ENCODE measurements around the gene CTSE. TPM values are rescaled to one million over a fixed set of nuclear protein-coding genes. Genes with fewer than 3 reads are reported as not detected.
A peak's percentile ranks its signal among the peaks of the same experiment; 100 is the strongest.

CTSE gene
- total and polyA plus RNA-seq, 7 experiments from 2014 or later, result not detected

GRCh38 chr1:206049919-206050600 is 26.4 kb upstream of the CTSE start:
- DNase-seq (no peak), ATAC-seq (no peak)
- Mint-ChIP-seq H3K27me3 (peaks cover 0 to 14% (median 0%) of the 10 kb centered on the region in 5 donors), H3K4me1 (peaks cover 7 to 37% (median 18%) of the 10 kb centered on the region in 7 donors), H3K27ac (no peak overlapping the region), H3K4me3 (no peak overlapping the region), H3K9me3 (no peaks in the 10 kb centered on the region), H3K36me3 (peaks cover 0 to 2% (median 0%) of the 10 kb centered on the region in 5 donors)
- intact Hi-C loops (cut with micrococcal nuclease), result loop anchor here in 1 of 2 donors (10.0 kb wide), 1 partner anchor 365 kb away; no protein-coding TSS in a partner anchor
- Histone ChIP-seq H3K4me1 (ENCODE audit: control insufficient read depth in 2 of 2, insufficient read depth in 2 of 2, low read length in 2 of 2) (peaks cover 0 to 7% of the 10 kb centered on the region in 2 donors), H3K27me3 (ENCODE audit: control insufficient read depth in 2 of 2, insufficient read depth in 2 of 2, low read length in 2 of 2) (no peaks in the 10 kb centered on the region), H3K27ac (ENCODE audit: low read depth, low read length) (no peak overlapping the region), H3K9me3 (ENCODE audit: control insufficient read depth in 2 of 3, low read length in 3 of 3) (no peaks in the 10 kb centered on the region), H3K36me3 (ENCODE audit: control insufficient read depth in 2 of 3, insufficient read depth in 3 of 3, low read length in 3 of 3) (no peaks in the 10 kb centered on the region), H3K4me3 (ENCODE audit: low read length) (no peak overlapping the region)
- ChIA-PET CTCF (no interaction called here), POLR2A (no interaction called here)

DNA sequence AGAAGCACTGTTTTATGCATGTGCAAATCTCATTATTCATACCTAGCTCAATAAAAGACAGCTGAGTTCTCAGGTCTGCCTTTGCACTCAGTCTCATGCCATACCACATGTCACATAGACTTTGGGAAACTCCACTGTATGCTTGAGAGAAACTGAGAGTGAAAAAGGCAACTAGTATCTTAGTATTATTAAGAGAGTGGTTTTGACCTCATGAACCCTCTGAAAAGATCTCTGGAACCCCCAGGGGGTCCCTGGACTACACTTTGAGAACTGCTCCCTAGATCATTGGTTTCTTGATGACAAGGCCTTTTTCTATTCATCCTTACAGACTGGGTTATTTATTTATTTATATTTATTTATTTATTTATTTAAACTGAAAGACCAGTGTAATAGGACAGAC is 25.6 kb upstream of the CTSE start:
- H3K4me3 ChIP-seq (ENCODE audit: low read length), result no peak overlapping the region
- no peak overlapping the region for H3K27ac ChIP-seq (ENCODE audit: low read depth, low read length)
- no peaks in the 10 kb centered on the region for H3K36me3 ChIP-seq (ENCODE audit: control insufficient read depth in 2 of 3, insufficient read depth in 3 of 3, low read length in 3 of 3)
- Mint-ChIP-seq H3K27me3 (peaks cover 0 to 14% (median 0%) of the 10 kb centered on the region in 5 donors), H3K4me1 (peaks cover 7 to 37% (median 18%) of the 10 kb centered on the region in 7 donors), H3K36me3 (peaks cover 0 to 2% (median 0%) of the 10 kb centered on the region in 5 donors), H3K9me3 (no peaks in the 10 kb centered on the region), H3K27ac (no peak overlapping the region), H3K4me3 (no peak overlapping the region)
- no peak for ATAC-seq
- H3K9me3 ChIP-seq (ENCODE audit: control insufficient read depth in 2 of 3, low read length in 3 of 3), result no peaks in the 10 kb centered on the region
- no peaks in the 10 kb centered on the region for H3K27me3 ChIP-seq (ENCODE audit: control insufficient read depth in 2 of 2, insufficient read depth in 2 of 2, low read length in 2 of 2)
- POLR2A ChIA-PET, result interaction anchor here (0.5 kb wide), 1 partner anchor 874 kb away, joined by 3 read pairs; no protein-coding TSS in a partner anchor
- peaks cover 0 to 7% of the 10 kb centered on the region in 2 donors for H3K4me1 ChIP-seq (ENCODE audit: control insufficient read depth in 2 of 2, insufficient read depth in 2 of 2, low read length in 2 of 2)
- CTCF ChIA-PET, result no interaction called here
- DNase-seq, result no peak
- intact Hi-C loops (cut with micrococcal nuclease), result no loop called here

DNA sequence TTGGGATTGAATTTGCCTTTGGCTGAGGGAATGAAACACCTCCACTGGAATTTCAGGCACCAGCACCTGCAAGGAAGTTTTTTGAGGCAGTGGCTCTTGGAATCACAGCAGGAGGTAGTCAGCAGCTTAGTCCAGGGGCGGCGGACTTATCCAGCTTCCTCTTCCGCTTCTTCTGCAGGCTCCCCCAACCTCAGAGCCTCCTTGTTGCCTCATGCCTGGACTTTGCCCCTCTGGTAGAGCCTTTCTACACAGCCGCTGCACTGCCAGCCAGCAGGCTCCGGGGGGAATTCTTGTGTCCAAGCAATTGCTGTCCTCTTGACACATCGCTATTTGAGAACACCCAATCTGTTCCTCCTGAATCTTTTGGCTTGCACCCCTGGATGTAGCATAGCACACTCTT is 24.9 kb upstream of the CTSE start:
- H3K27me3 Mint-ChIP-seq, result peaks cover 0 to 16% (median 0%) of the 10 kb centered on the region in 5 donors
- H3K9me3 Mint-ChIP-seq, result no peaks in the 10 kb centered on the region
- H3K9me3 ChIP-seq (ENCODE audit: control insufficient read depth in 2 of 3, low read length in 3 of 3), result no peaks in the 10 kb centered on the region
- intact Hi-C loops (cut with micrococcal nuclease), result no loop called here
- no peaks in the 10 kb centered on the region for H3K36me3 ChIP-seq (ENCODE audit: control insufficient read depth in 2 of 3, insufficient read depth in 3 of 3, low read length in 3 of 3)
- peaks cover 0 to 7% of the 10 kb centered on the region in 2 donors for H3K4me1 ChIP-seq (ENCODE audit: control insufficient read depth in 2 of 2, insufficient read depth in 2 of 2, low read length in 2 of 2)
- H3K4me3 ChIP-seq (ENCODE audit: low read length), result no peak overlapping the region
- peaks cover 0 to 2% (median 0%) of the 10 kb centered on the region in 5 donors for H3K36me3 Mint-ChIP-seq
- no peak for DNase-seq
- H3K27ac ChIP-seq (ENCODE audit: low read depth, low read length), result no peak overlapping the region
- ChIA-PET POLR2A (interaction anchor here (0.5 kb wide), 1 partner anchor 873 kb away, joined by 3 read pairs; no protein-coding TSS in a partner anchor), CTCF (no interaction called here)
- peaks cover 7 to 37% (median 18%) of the 10 kb centered on the region in 7 donors for H3K4me1 Mint-ChIP-seq
- H3K27ac Mint-ChIP-seq, result no peak overlapping the region
- H3K4me3 Mint-ChIP-seq, result no peak overlapping the region
- ATAC-seq, result no peak
- no peaks in the 10 kb centered on the region for H3K27me3 ChIP-seq (ENCODE audit: control insufficient read depth in 2 of 2, insufficient read depth in 2 of 2, low read length in 2 of 2)

DNA sequence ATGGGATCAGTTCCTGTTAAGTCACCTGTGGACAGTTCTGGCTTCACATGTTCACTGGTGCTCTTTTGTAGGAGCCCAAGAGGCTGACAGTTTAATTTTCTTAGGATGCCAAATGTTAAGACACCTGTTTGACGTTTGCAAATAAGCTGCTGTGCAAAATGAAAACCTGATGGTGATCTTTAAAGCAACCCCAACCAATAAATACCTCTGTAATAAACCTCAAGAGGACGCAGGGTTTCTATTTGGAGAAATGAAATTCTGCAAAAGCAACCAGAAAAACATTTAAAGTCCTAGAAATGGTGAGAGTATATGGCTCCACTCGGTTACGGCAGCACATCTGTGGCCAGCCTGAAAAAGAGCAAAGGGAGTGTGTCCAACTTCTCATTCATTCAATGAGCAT is 23.6 kb upstream of the CTSE start:
- H3K4me1 Mint-ChIP-seq, result peaks cover 7 to 27% (median 17%) of the 10 kb centered on the region in 7 donors
- ChIA-PET CTCF (no interaction called here), POLR2A (no interaction called here)
- no peaks in the 10 kb centered on the region for H3K9me3 Mint-ChIP-seq
- H3K27me3 Mint-ChIP-seq, result peaks cover 0 to 17% (median 0%) of the 10 kb centered on the region in 5 donors
- intact Hi-C loops (cut with micrococcal nuclease), result no loop called here
- no peak for DNase-seq
- Histone ChIP-seq H3K27ac (ENCODE audit: low read depth, low read length) (no peak overlapping the region), H3K27me3 (ENCODE audit: control insufficient read depth in 2 of 2, insufficient read depth in 2 of 2, low read length in 2 of 2) (no peaks in the 10 kb centered on the region), H3K4me1 (ENCODE audit: control insufficient read depth in 2 of 2, insufficient read depth in 2 of 2, low read length in 2 of 2) (peaks cover 0 to 7% of the 10 kb centered on the region in 2 donors), H3K36me3 (ENCODE audit: control insufficient read depth in 2 of 3, insufficient read depth in 3 of 3, low read length in 3 of 3) (no peaks in the 10 kb centered on the region), H3K4me3 (ENCODE audit: low read length) (no peak overlapping the region), H3K9me3 (ENCODE audit: control insufficient read depth in 2 of 3, low read length in 3 of 3) (no peaks in the 10 kb centered on the region)
- H3K4me3 Mint-ChIP-seq, result no peak overlapping the region
- no peak for ATAC-seq
- H3K27ac Mint-ChIP-seq, result no peak overlapping the region
- H3K36me3 Mint-ChIP-seq, result no peaks in the 10 kb centered on the region

DNA sequence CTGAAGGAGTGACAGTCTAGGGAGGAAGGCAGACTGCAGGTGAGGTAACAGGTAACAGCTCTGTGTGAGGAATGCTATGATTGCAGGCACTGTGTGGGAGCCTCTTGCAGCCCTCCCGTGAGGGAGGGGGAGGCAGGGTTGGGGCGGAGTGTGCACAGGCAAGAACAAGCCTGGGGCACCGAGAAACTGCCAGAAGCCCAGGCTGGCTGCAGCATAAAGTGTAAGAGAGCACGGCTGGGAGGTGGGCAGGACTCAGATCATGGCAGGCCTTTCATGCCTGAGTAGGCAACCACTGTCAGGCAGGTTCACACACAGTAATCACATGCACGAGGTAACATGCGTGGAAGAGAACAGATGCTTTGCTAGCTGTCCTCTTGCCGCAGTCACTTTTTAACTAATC is 17.9 kb upstream of the CTSE start:
- Histone ChIP-seq H3K27ac (ENCODE audit: low read depth, low read length) (no peak overlapping the region), H3K4me1 (ENCODE audit: control insufficient read depth in 2 of 2, insufficient read depth in 2 of 2, low read length in 2 of 2) (no peaks in the 10 kb centered on the region), H3K4me3 (ENCODE audit: low read length) (no peak overlapping the region), H3K9me3 (ENCODE audit: control insufficient read depth in 2 of 3, low read length in 3 of 3) (no peaks in the 10 kb centered on the region), H3K27me3 (ENCODE audit: control insufficient read depth in 2 of 2, insufficient read depth in 2 of 2, low read length in 2 of 2) (no peaks in the 10 kb centered on the region), H3K36me3 (ENCODE audit: control insufficient read depth in 2 of 3, insufficient read depth in 3 of 3, low read length in 3 of 3) (no peaks in the 10 kb centered on the region)
- no peak for ATAC-seq
- POLR2A ChIA-PET, result no interaction called here
- no peak for DNase-seq
- Mint-ChIP-seq H3K4me1 (peaks cover 0 to 15% (median 12%) of the 10 kb centered on the region in 7 donors), H3K27ac (no peak overlapping the region), H3K9me3 (no peaks in the 10 kb centered on the region), H3K36me3 (no peaks in the 10 kb centered on the region), H3K4me3 (no peak overlapping the region), H3K27me3 (peaks cover 0 to 54% (median 6%) of the 10 kb centered on the region in 5 donors)
- intact Hi-C loops (cut with micrococcal nuclease), result no loop called here
- CTCF ChIA-PET, result no interaction called here

- no peaks in the 10 kb centered on the region for H3K36me3 Mint-ChIP-seq
- no peak overlapping the region for H3K4me3 Mint-ChIP-seq
- no peaks in the 10 kb centered on the region for H3K27me3 ChIP-seq (ENCODE audit: control insufficient read depth in 2 of 2, insufficient read depth in 2 of 2, low read length in 2 of 2)
- H3K9me3 Mint-ChIP-seq, result no peaks in the 10 kb centered on the region
- ATAC-seq (no peak), DNase-seq (no peak)
- no peak overlapping the region for H3K4me3 ChIP-seq (ENCODE audit: low read length)
- ChIA-PET POLR2A (no interaction called here), CTCF (interaction anchor here (0.7 kb wide), 1 partner anchor 9 kb away, joined by 3 read pairs; no protein-coding TSS in a partner anchor)
- H3K4me1 Mint-ChIP-seq, result peaks cover 0 to 16% (median 12%) of the 10 kb centered on the region in 7 donors
- peaks cover 0 to 62% (median 5%) of the 10 kb centered on the region in 5 donors for H3K27me3 Mint-ChIP-seq
- intact Hi-C loops (cut with micrococcal nuclease), result no loop called here
- H3K9me3 ChIP-seq (ENCODE audit: control insufficient read depth in 2 of 3, low read length in 3 of 3), result no peaks in the 10 kb centered on the region
- no peak overlapping the region for H3K27ac ChIP-seq (ENCODE audit: low read depth, low read length)
- no peaks in the 10 kb centered on the region for H3K4me1 ChIP-seq (ENCODE audit: control insufficient read depth in 2 of 2, insufficient read depth in 2 of 2, low read length in 2 of 2)
- H3K27ac Mint-ChIP-seq, result peak overlapping the region in 2 of 9 donors; percentile 20 to 44
- no peaks in the 10 kb centered on the region for H3K36me3 ChIP-seq (ENCODE audit: control insufficient read depth in 2 of 3, insufficient read depth in 3 of 3, low read length in 3 of 3)
These were observed 16.6 kb upstream of the CTSE start for GRCh38 chr1:206040328-206040727.
